GM15510 (cell line): ENCODE measurements around the gene LAMB4.

Experiments
- POLR2A ChIP-seq: IDR thresholded peaks from 3 replicates; pipeline ENCODE4 v1.6.1; 2011; ENCODE audit warnings: borderline replicate concordance; ENCODE audit not compliant: insufficient read length; ENCODE audit errors: extremely low read depth

Gene LAMB4

GRCh38 chr7:108000875-108001763 is 129.0 kb downstream of the LAMB4 start:
- TF ChIP-seq POLR2A: no peak

DNA sequence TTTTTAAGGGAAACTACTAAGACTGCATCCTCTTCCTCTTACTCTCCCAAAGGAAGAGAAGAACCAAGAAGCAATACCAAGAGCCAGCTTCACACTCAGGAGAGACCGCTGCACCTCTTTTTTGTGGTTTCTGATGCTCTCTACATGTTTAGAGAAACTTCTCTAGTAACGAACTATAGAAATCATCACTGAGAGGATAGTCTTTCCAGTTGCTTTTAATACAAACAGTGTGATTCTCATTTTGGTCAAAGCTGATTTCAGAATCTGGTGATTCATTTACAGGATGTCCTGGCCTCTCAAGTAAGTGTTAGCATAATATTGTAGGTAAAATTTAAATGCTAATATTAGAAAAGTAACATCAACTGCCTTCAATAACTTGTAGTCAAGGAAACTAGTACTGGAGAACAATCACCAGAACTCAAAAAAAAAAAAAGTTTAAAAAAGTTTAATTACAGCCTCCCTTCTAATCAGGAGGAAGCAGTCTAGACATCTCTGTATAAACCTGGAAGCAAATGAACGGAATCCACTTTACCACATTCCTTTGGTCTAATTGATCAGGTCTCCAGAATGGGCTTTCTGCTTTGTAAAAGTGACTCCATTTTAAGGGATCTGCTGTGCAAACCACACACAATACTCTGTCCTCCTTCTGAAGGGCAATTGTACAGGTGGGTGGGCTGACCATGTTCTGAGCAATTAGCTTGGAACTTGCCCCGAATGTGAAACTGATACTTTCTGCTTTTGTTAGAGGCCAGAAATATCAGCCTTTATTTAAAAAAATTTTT is 130.2 kb downstream of the LAMB4 start:
- no peak for TF ChIP-seq POLR2A

- TF ChIP-seq POLR2A: no peak
These were observed 131.3 kb downstream of the LAMB4 start for GRCh38 chr7:107998660-107999480.

- TF ChIP-seq POLR2A: no peak
These were observed 132.0 kb downstream of the LAMB4 start for GRCh38 chr7:107998150-107998549.

GRCh38 chr7:107996072-107996882 is 133.9 kb downstream of the LAMB4 start:
- no peak for TF ChIP-seq POLR2A

- TF ChIP-seq POLR2A: no peak
These were observed 134.7 kb downstream of the LAMB4 start for GRCh38 chr7:107995184-107996071.

- no peak for TF ChIP-seq POLR2A
These were observed 135.6 kb downstream of the LAMB4 start for GRCh38 chr7:107994421-107995030.

GRCh38 chr7:107993891-107994291 is 136.3 kb downstream of the LAMB4 start:
- TF ChIP-seq POLR2A: no peak

DNA sequence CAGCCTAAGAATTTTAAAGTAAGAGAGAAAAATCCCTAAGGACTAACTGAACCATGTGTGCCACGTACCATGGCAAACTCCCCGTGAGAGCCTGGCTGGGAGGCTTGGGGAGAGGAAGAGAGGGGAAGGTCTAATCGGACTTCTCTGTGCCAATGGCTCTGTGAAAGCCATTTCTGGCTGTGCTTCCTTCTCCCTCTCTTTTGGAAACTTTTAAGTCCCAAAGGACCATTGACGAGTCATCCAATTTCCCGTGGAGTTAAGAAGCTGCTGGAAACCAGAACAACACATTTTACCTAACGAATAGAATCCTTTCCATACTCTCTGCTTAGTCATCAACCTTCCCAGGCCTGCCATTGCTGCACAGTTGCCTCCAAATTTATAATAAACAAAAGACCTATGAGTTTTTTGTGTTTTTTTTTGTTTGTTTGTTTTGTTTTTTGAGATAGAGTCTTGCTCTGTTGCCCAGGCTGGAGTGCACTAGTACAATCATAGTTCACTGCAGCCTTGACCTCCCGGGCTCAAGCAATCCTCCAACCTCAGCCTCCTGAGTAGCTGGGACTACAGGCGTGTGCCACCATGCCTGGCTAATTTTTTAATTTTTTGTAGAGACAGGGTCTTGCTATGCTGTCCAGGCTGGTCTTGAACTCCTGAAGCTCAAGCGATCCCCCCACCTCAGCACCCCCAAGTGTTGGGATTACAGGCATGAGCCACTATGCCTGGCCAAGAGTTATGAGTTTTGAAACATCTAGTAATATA is 140.4 kb downstream of the LAMB4 start:
- no peak for TF ChIP-seq POLR2A

- TF ChIP-seq POLR2A: no peak
These were observed 147.2 kb downstream of the LAMB4 start for GRCh38 chr7:107982918-107983389.

- TF ChIP-seq POLR2A: no peak
These were observed 147.9 kb downstream of the LAMB4 start for GRCh38 chr7:107982042-107982840.
